Measurements from ENCODE around the gene LIPA. TPM values are rescaled to one million over a fixed set of nuclear protein-coding genes. Genes with fewer than 3 reads are reported as not detected.

The LIPA gene
- total RNA-seq, 2 experiments from 2014 or later, result 17.0 to 22.1 TPM

- Mint-ChIP-seq H3K4me3 (no peak overlapping the region), H3K9me3 (ENCODE audit: low read depth) (no peaks in the 10 kb centered on the region), H3K4me1 (no peaks in the 10 kb centered on the region), H3K27ac (no peak overlapping the region), H3K36me3 (ENCODE audit: low read depth) (no peaks in the 10 kb centered on the region), H3K27me3 (no peaks in the 10 kb centered on the region)
- DNase-seq (no peak), ATAC-seq (no peak)
- POLR2A ChIA-PET, result interaction anchor here (0.6 kb wide), 1 partner anchor 463 kb away, joined by 3 read pairs; no protein-coding TSS in a partner anchor
- CTCF ChIA-PET, result interaction anchor here (0.7 to 1.2 kb wide), 3 partner anchors 45 to 1884 kb away, joined by 3 read pairs; partner anchors contain the start of gene IFIT3
- intact Hi-C loops (cut with DNase I, micrococcal nuclease), result no loop called here
These were observed 31.7 kb upstream of the LIPA start for GRCh38 chr10:89283025-89283935.

GRCh38 chr10:89281606-89282395 is 30.2 kb upstream of the LIPA start:
- Mint-ChIP-seq H3K9me3 (ENCODE audit: low read depth) (no peaks in the 10 kb centered on the region), H3K4me3 (no peak overlapping the region), H3K4me1 (no peaks in the 10 kb centered on the region), H3K36me3 (ENCODE audit: low read depth) (no peaks in the 10 kb centered on the region), H3K27me3 (peaks cover 2% of the 10 kb centered on the region), H3K27ac (no peak overlapping the region)
- ChIA-PET POLR2A (no interaction called here), CTCF (no interaction called here)
- intact Hi-C loops (cut with DNase I, micrococcal nuclease), result no loop called here
- DNase-seq (no peak), ATAC-seq (no peak)

DNA sequence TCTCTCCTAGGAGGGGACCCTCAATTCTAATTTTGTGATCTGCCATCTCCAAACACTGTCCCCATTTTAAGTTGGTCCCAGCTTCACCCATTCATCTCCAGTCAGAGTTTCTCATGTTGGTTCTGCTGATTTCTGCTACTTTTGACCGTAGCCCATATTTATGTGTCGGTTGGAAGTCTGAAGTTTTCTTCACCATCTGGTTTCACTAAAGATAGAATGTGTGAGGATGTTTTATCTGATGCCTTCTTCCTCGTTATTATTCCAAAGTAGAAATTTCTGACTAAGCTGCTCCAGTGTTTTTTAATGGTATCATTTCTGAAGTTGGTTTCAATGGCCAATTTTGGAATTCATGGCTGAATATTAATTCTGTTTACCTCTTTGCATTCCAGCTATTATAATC is 28.9 kb upstream of the LIPA start:
- no peaks in the 10 kb centered on the region for H3K9me3 Mint-ChIP-seq (ENCODE audit: low read depth)
- ChIA-PET CTCF (no interaction called here), POLR2A (no interaction called here)

GRCh38 chr10:89279421-89279869 is 27.9 kb upstream of the LIPA start:
- POLR2A ChIA-PET, result no interaction called here
- CTCF ChIA-PET, result no interaction called here
- intact Hi-C loops (cut with DNase I, micrococcal nuclease), result no loop called here

More for the DNA sequence above, 28.9 kb upstream of the LIPA start:
- H3K27me3 Mint-ChIP-seq, result peaks cover 2% of the 10 kb centered on the region
- H3K4me3 Mint-ChIP-seq, result no peak overlapping the region
- no peak overlapping the region for H3K27ac Mint-ChIP-seq
- H3K4me1 Mint-ChIP-seq, result no peaks in the 10 kb centered on the region
- intact Hi-C loops (cut with DNase I, micrococcal nuclease), result no loop called here
- no peaks in the 10 kb centered on the region for H3K36me3 Mint-ChIP-seq (ENCODE audit: low read depth)
- ATAC-seq (no peak), DNase-seq (no peak)

DNA sequence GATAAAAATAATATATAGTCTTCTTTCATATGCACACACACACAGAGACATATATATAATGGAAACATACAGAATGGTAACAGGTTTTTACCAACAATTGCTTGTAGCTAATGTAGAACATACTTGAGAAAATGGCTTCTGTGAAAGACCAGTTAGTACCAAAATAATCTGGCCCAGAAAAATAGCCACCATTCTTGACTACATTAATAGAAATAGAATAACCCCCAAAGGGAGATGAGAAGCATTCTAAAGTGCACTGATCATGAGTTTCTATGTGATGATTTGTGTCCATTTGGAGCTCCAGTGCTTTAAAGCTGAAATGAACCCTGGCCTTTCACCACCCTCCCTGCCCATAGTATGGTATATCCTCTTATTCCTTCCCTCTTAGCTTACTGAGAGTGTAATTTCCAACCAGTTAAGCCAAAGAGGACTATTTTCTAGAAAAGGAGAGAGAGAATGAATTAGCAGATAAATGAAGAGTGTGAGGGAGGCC is 27.4 kb upstream of the LIPA start:
- ATAC-seq (no peak), DNase-seq (no peak)
- CTCF ChIA-PET, result no interaction called here
- no peak overlapping the region for H3K27ac Mint-ChIP-seq
- H3K36me3 Mint-ChIP-seq (ENCODE audit: low read depth), result no peaks in the 10 kb centered on the region
- intact Hi-C loops (cut with DNase I, micrococcal nuclease), result no loop called here
- no peaks in the 10 kb centered on the region for H3K4me1 Mint-ChIP-seq
- H3K4me3 Mint-ChIP-seq, result no peak overlapping the region
- H3K9me3 Mint-ChIP-seq (ENCODE audit: low read depth), result no peaks in the 10 kb centered on the region
- peaks cover 2% of the 10 kb centered on the region for H3K27me3 Mint-ChIP-seq
- POLR2A ChIA-PET, result no interaction called here

More at GRCh38 chr10:89279421-89279869, 27.9 kb upstream of the LIPA start:
- Mint-ChIP-seq H3K4me1 (no peaks in the 10 kb centered on the region), H3K27ac (no peak overlapping the region), H3K36me3 (ENCODE audit: low read depth) (no peaks in the 10 kb centered on the region), H3K4me3 (no peak overlapping the region), H3K27me3 (peaks cover 2% of the 10 kb centered on the region), H3K9me3 (ENCODE audit: low read depth) (no peaks in the 10 kb centered on the region)
- DNase-seq, result no peak
- no peak for ATAC-seq

GRCh38 chr10:89278034-89278535 is 26.5 kb upstream of the LIPA start:
- no peaks in the 10 kb centered on the region for H3K9me3 Mint-ChIP-seq (ENCODE audit: low read depth)
- no peak overlapping the region for H3K4me3 Mint-ChIP-seq
- no peak for ATAC-seq
- no peaks in the 10 kb centered on the region for H3K4me1 Mint-ChIP-seq
- CTCF ChIA-PET, result no interaction called here
- DNase-seq, result no peak
- H3K27ac Mint-ChIP-seq, result no peak overlapping the region
- POLR2A ChIA-PET, result no interaction called here
- peaks cover 2% of the 10 kb centered on the region for H3K27me3 Mint-ChIP-seq
- intact Hi-C loops (cut with DNase I, micrococcal nuclease), result no loop called here
- no peaks in the 10 kb centered on the region for H3K36me3 Mint-ChIP-seq (ENCODE audit: low read depth)

- Mint-ChIP-seq H3K4me3 (no peak overlapping the region), H3K4me1 (no peaks in the 10 kb centered on the region), H3K9me3 (ENCODE audit: low read depth) (no peaks in the 10 kb centered on the region), H3K27ac (no peak overlapping the region), H3K36me3 (ENCODE audit: low read depth) (no peaks in the 10 kb centered on the region), H3K27me3 (peaks cover 2% of the 10 kb centered on the region)
- intact Hi-C loops (cut with DNase I, micrococcal nuclease), result no loop called here
- ATAC-seq, result no peak
- ChIA-PET CTCF (interaction anchor here (1.0 kb wide), 1 partner anchor 94 kb away, joined by 3 read pairs; no protein-coding TSS in a partner anchor), POLR2A (no interaction called here)
- no peak for DNase-seq
These were observed 23.8 kb upstream of the LIPA start for GRCh38 chr10:89275383-89275782.

GRCh38 chr10:89274928-89275327 is 23.4 kb upstream of the LIPA start:
- no peaks in the 10 kb centered on the region for H3K4me1 Mint-ChIP-seq
- no peak overlapping the region for H3K4me3 Mint-ChIP-seq
- peaks cover 2% of the 10 kb centered on the region for H3K27me3 Mint-ChIP-seq
- ChIA-PET CTCF (interaction anchor here (0.7 to 1.0 kb wide), 2 partner anchors 73 to 94 kb away, joined by 3 read pairs; no protein-coding TSS in a partner anchor), POLR2A (no interaction called here)
- H3K36me3 Mint-ChIP-seq (ENCODE audit: low read depth), result no peaks in the 10 kb centered on the region
- no peak overlapping the region for H3K27ac Mint-ChIP-seq
- intact Hi-C loops (cut with DNase I, micrococcal nuclease), result no loop called here
- ATAC-seq, result no peak
- DNase-seq, result no peak
- H3K9me3 Mint-ChIP-seq (ENCODE audit: low read depth), result no peaks in the 10 kb centered on the region

DNA sequence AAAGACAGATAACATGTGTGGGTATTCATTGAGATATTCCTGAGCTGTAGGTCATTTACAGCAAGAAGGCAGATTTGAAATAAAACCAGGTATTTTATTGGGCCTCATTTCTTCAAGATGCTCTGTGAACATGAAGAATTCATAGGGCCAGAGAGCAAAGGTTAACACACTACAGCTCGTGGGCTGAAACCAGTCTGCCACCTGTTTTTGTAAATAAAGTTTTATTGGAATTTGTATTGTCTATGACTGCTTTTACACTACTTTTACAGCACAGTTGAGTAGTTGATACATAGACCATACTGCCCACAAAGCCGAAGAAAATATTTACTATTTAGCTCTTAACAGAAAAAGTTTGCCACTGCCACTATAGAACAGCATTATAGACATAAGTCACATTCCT is 22.1 kb upstream of the LIPA start:
- H3K36me3 Mint-ChIP-seq (ENCODE audit: low read depth), result no peaks in the 10 kb centered on the region
- ATAC-seq (no peak), DNase-seq (no peak)
- intact Hi-C loops (cut with DNase I, micrococcal nuclease), result no loop called here
- no peaks in the 10 kb centered on the region for H3K4me1 Mint-ChIP-seq
- CTCF ChIA-PET, result interaction anchor here (1.6 kb wide), 1 partner anchor 56 kb away, joined by 4 read pairs; no protein-coding TSS in a partner anchor
- no peak overlapping the region for H3K27ac Mint-ChIP-seq
- H3K27me3 Mint-ChIP-seq, result peaks cover 2% of the 10 kb centered on the region
- no peak overlapping the region for H3K4me3 Mint-ChIP-seq
- no peaks in the 10 kb centered on the region for H3K9me3 Mint-ChIP-seq (ENCODE audit: low read depth)
- POLR2A ChIA-PET, result no interaction called here

- CTCF ChIA-PET, result interaction anchor here (0.9 kb wide), 1 partner anchor 23 kb away, joined by 3 read pairs; no protein-coding TSS in a partner anchor
- ATAC-seq, result no peak
- no peaks in the 10 kb centered on the region for H3K4me1 Mint-ChIP-seq
These were observed 20.0 kb upstream of the LIPA start for GRCh38 chr10:89271532-89271931.

GRCh38 chr10:89270153-89270483 is 18.5 kb upstream of the LIPA start:
- Mint-ChIP-seq H3K4me3 (no peak overlapping the region), H3K36me3 (ENCODE audit: low read depth) (no peaks in the 10 kb centered on the region), H3K27ac (no peak overlapping the region), H3K9me3 (ENCODE audit: low read depth) (no peaks in the 10 kb centered on the region), H3K4me1 (no peaks in the 10 kb centered on the region), H3K27me3 (no peaks in the 10 kb centered on the region)
- ChIA-PET POLR2A (no interaction called here), CTCF (interaction anchor here (0.6 kb wide), 1 partner anchor 241 kb away, joined by 3 read pairs; no protein-coding TSS in a partner anchor)
- intact Hi-C loops (cut with DNase I, micrococcal nuclease), result no loop called here
- DNase-seq (no peak), ATAC-seq (no peak)

More at GRCh38 chr10:89271532-89271931, 20.0 kb upstream of the LIPA start:
- DNase-seq, result no peak
- Mint-ChIP-seq H3K4me3 (no peak overlapping the region), H3K27me3 (no peaks in the 10 kb centered on the region), H3K9me3 (ENCODE audit: low read depth) (no peaks in the 10 kb centered on the region), H3K27ac (no peak overlapping the region), H3K36me3 (ENCODE audit: low read depth) (no peaks in the 10 kb centered on the region)
- POLR2A ChIA-PET, result no interaction called here
- intact Hi-C loops (cut with DNase I, micrococcal nuclease), result no loop called here

Data from activated CD4-positive, alpha-beta T cell treated with anti-CD3 and anti-CD28 coated beads for 36 hours (primary cell).